Liver (tissue), 9 donors: ENCODE data around the gene ZDHHC24. TPM values are rescaled to one million over a fixed set of nuclear protein-coding genes. Genes with fewer than 3 reads are reported as not detected.

ENCODE experiments used
- DNase-seq: peaks from one replicate; pipeline ENCODE4 v3.0.0-alpha.2; 2017; ENCODE audit warnings: low spot score
- H3K27ac ChIP-seq, 2 donors: one replicate each; pipeline ENCODE4 v1.7.0; 2013; ENCODE audit warnings: inconsistent platforms in 2 of 2, low read length in 2 of 2, control low read depth in 1 of 2, low read depth in 1 of 2, mild to moderate bottlenecking in 1 of 2
- H3K27me3 ChIP-seq, 4 donors: one replicate each; pipeline versions ENCODE4 v1.6.1 to v1.7.0; 2013; ENCODE audit warnings: low read length in 3 of 4, inconsistent platforms in 1 of 4, mild to moderate bottlenecking in 1 of 4, moderate library complexity in 1 of 4; ENCODE audit not compliant: control insufficient read depth in 4 of 4, insufficient read depth in 4 of 4
- H3K36me3 ChIP-seq, 4 donors: one replicate each; pipeline versions ENCODE4 v1.6.1 to v1.7.0; 2013; ENCODE audit warnings: low read length in 3 of 4, mild to moderate bottlenecking in 3 of 4, low read depth in 1 of 4, moderate library complexity in 1 of 4; ENCODE audit not compliant: control insufficient read depth in 4 of 4, insufficient read depth in 3 of 4
- H3K4me1 ChIP-seq, 4 donors: one replicate each; pipeline versions ENCODE4 v1.6.1 to v1.7.0; 2013; ENCODE audit warnings: low read length in 3 of 4, mild to moderate bottlenecking in 3 of 4, moderate library complexity in 1 of 4; ENCODE audit not compliant: control insufficient read depth in 4 of 4, insufficient read depth in 4 of 4
- H3K4me3 ChIP-seq, 3 donors: one replicate each; pipeline versions ENCODE4 v1.6.1 to v1.7.0; 2013; ENCODE audit warnings: low read length in 3 of 3, control low read depth in 1 of 3, low read depth in 1 of 3, mild to moderate bottlenecking in 1 of 3
- H3K9ac ChIP-seq, 2 donors: one replicate each; pipeline ENCODE4 v1.7.0; 2013; ENCODE audit warnings: low read length in 2 of 2, mild to moderate bottlenecking in 2 of 2, moderate library complexity in 2 of 2, control low read depth in 1 of 2, low read depth in 1 of 2
- H3K9me3 ChIP-seq, 4 donors: one replicate each; pipeline versions ENCODE4 v1.6.1 to v1.7.0; 2013; ENCODE audit warnings: low read length in 3 of 4; ENCODE audit not compliant: control insufficient read depth in 4 of 4
- ATF3 ChIP-seq: IDR thresholded peaks from 2 replicates; pipeline ENCODE4 v1.6.1; 2016; ENCODE audit warnings: antibody characterized with exemption
- EGR1 ChIP-seq, 2 donors: IDR thresholded peaks; 2 replicates each; pipeline ENCODE4 v1.6.1; 2016 to 2018; ENCODE audit warnings: antibody characterized with exemption in 2 of 2, low read depth in 2 of 2
- FOXA1 ChIP-seq: IDR thresholded peaks from 2 replicates; pipeline ENCODE4 v1.6.1; 2016; ENCODE audit warnings: antibody characterized with exemption
- FOXA2 ChIP-seq: IDR thresholded peaks from 2 replicates; pipeline ENCODE4 v1.6.1; 2016; ENCODE audit warnings: antibody characterized with exemption
- GABPA ChIP-seq, 2 donors: IDR thresholded peaks in 1 of 2; conservative IDR thresholded peaks in 1 of 2; 2 replicates each; pipeline ENCODE4 v1.6.1; 2016; ENCODE audit warnings: antibody characterized with exemption in 2 of 2, mild to moderate bottlenecking in 1 of 2, moderate library complexity in 1 of 2
- HNF4A ChIP-seq, 2 donors: conservative IDR thresholded peaks; 2 replicates each; pipeline ENCODE4 v1.6.1; 2016; ENCODE audit warnings: antibody characterized with exemption in 2 of 2, mild to moderate bottlenecking in 2 of 2
- HNF4G ChIP-seq: IDR thresholded peaks from 2 replicates; pipeline ENCODE4 v1.6.1; 2016; ENCODE audit warnings: antibody characterized with exemption
- JUND ChIP-seq, 2 donors: IDR thresholded peaks; 2 replicates each; pipeline ENCODE4 v1.6.1; 2016; ENCODE audit warnings: antibody characterized with exemption in 2 of 2
- MAX ChIP-seq: IDR thresholded peaks from 2 replicates; pipeline ENCODE4 v1.6.1; 2016; ENCODE audit warnings: antibody characterized with exemption
- RXRA ChIP-seq, 2 donors: IDR thresholded peaks; 2 replicates each; pipeline ENCODE4 v1.6.1; 2017 to 2018; ENCODE audit warnings: antibody characterized with exemption in 2 of 2, mild to moderate bottlenecking in 1 of 2
- SP1 ChIP-seq: IDR thresholded peaks from 2 replicates; pipeline ENCODE4 v1.6.1; 2018; ENCODE audit warnings: antibody characterized with exemption, mild to moderate bottlenecking
- TAF1 ChIP-seq: conservative IDR thresholded peaks from 2 replicates; pipeline ENCODE4 v1.6.1; 2016; ENCODE audit warnings: antibody characterized with exemption, mild to moderate bottlenecking
- YY1 ChIP-seq: IDR thresholded peaks from 2 replicates; pipeline ENCODE4 v1.6.1; 2016; ENCODE audit warnings: antibody characterized with exemption, mild to moderate bottlenecking
- WGBS: extraction: QIAGEN DNeasy Blood & Tissue Kit; methylation state at CpG from one replicate; pipeline ENCODE4 v1.1.7; 2013; 5-methylcytosine and 5-hydroxymethylcytosine counted together
- polyA plus RNA-seq, 2 donors: library from polyadenylated mRNA; stranded (reverse) in 1 of 2; unstranded in 1 of 2; fragments of 200-250 nt in 1 of 2; fragments of >200 nt in 1 of 2; fragmentation: Nextera tagmentation in 1 of 2; extraction: Ambion mirVana in 1 of 2; gene quantifications; one replicate each; pipeline versions ENCODE4 v1.2.1 to v1.2.3, GENCODE V29; 2013 to 2015
- total RNA-seq, 2 donors: library from RNA; depleted of rRNA; stranded (reverse); fragments of >200 nt; gene quantifications; one replicate each; pipeline ENCODE4 v1.2.3, GENCODE V29; 2014
- TF ChIP-seq, protein P1 (sequence below): IDR thresholded peaks from 2 replicates; pipeline ENCODE4 v1.6.1; 2016; ENCODE audit warnings: antibody characterized with exemption, mild to moderate bottlenecking
- TF ChIP-seq, protein P2 (sequence below): fragments of 150-350 bp; IDR thresholded peaks from 2 replicates; pipeline ENCODE4 v1.5.1; 2017; ENCODE audit warnings: improper control_type of control experiment, low read depth, low read length; ENCODE audit not compliant: missing input control
- donor health status: healthy.
- donor health status: healthy.
- donor health status: healthy.
- donor health status: healthy.
- donor health status: healthy.

ZDHHC24 gene
- total and polyA plus RNA-seq, 4 donors = 4.1 to 6.4 (median 5.1) TPM

DNA sequence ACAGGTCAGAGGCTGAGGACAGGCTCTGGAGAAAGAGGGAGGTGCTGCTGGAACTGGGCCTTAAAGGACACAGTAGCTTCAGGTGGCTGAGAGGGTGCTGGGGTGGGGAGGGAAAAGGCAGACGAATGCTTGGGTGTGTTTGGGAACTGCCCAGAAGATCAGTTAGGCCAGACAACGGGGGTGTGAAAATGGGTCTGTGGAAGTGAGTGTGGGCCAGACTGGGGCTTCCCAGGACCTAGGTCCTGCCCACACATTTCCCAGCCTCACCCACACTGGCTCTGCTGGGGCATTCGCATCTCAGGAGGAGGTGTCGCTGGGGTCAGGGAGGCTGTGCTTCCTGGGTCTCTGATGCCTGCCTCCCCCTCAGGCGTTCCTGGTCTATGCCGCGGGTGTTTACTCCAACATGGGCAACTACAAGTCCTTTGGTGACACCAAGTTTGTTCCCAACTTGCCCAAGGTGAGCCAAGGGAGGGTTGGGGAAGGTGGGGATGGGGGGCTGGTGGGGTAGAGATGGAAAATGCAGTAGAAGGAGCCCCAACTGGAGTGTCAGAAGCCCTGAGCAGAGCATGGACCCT, 61.0 kb downstream of the ZDHHC24 start:
- H3K4me1 ChIP-seq = peaks cover 0 to 6% (median 5%) of the 10 kb centered on the region in 4 donors
- no peak overlapping the region for H3K9ac ChIP-seq
- no peak overlapping the region for H3K4me3 ChIP-seq
- TF ChIP-seq FOXA2 (no peak), HNF4A (conservative IDR thresholded peaks at IDR 0.05) (no peak), ATF3 (no peak), YY1 (no peak), MAX (no peak), EGR1 (IDR thresholded peaks at IDR 0.05; ENCODE audit: low read depth in 2 of 2) (no peak), HNF4G (no peak), TAF1 (no peak), SP1 (no peak)
- TF ChIP-seq, protein P1, sequence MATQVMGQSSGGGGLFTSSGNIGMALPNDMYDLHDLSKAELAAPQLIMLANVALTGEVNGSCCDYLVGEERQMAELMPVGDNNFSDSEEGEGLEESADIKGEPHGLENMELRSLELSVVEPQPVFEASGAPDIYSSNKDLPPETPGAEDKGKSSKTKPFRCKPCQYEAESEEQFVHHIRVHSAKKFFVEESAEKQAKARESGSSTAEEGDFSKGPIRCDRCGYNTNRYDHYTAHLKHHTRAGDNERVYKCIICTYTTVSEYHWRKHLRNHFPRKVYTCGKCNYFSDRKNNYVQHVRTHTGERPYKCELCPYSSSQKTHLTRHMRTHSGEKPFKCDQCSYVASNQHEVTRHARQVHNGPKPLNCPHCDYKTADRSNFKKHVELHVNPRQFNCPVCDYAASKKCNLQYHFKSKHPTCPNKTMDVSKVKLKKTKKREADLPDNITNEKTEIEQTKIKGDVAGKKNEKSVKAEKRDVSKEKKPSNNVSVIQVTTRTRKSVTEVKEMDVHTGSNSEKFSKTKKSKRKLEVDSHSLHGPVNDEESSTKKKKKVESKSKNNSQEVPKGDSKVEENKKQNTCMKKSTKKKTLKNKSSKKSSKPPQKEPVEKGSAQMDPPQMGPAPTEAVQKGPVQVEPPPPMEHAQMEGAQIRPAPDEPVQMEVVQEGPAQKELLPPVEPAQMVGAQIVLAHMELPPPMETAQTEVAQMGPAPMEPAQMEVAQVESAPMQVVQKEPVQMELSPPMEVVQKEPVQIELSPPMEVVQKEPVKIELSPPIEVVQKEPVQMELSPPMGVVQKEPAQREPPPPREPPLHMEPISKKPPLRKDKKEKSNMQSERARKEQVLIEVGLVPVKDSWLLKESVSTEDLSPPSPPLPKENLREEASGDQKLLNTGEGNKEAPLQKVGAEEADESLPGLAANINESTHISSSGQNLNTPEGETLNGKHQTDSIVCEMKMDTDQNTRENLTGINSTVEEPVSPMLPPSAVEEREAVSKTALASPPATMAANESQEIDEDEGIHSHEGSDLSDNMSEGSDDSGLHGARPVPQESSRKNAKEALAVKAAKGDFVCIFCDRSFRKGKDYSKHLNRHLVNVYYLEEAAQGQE = no peak
- TF ChIP-seq, protein P2, sequence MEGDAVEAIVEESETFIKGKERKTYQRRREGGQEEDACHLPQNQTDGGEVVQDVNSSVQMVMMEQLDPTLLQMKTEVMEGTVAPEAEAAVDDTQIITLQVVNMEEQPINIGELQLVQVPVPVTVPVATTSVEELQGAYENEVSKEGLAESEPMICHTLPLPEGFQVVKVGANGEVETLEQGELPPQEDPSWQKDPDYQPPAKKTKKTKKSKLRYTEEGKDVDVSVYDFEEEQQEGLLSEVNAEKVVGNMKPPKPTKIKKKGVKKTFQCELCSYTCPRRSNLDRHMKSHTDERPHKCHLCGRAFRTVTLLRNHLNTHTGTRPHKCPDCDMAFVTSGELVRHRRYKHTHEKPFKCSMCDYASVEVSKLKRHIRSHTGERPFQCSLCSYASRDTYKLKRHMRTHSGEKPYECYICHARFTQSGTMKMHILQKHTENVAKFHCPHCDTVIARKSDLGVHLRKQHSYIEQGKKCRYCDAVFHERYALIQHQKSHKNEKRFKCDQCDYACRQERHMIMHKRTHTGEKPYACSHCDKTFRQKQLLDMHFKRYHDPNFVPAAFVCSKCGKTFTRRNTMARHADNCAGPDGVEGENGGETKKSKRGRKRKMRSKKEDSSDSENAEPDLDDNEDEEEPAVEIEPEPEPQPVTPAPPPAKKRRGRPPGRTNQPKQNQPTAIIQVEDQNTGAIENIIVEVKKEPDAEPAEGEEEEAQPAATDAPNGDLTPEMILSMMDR = no peak
- H3K9me3 ChIP-seq = no peaks in the 10 kb centered on the region
- H3K36me3 ChIP-seq = peaks cover 0 to 31% (median 3%) of the 10 kb centered on the region in 4 donors
- H3K27me3 ChIP-seq = no peaks in the 10 kb centered on the region
- DNase-seq = no peak
- H3K27ac ChIP-seq = no peak overlapping the region
- WGBS = 91% methylated on average over 7 of the region's 7 CpGs

GRCh38 chr11:66480117-66480938, 65.5 kb downstream of the ZDHHC24 start, which contains the start of gene DPP3:
DPP3 (plus strand) TSS chr11:66480434; CDS start chr11:66482201, 1,767 bp downstream.
- H3K27me3 ChIP-seq = no peaks in the 10 kb centered on the region
- H3K4me3 ChIP-seq = peak within 1 kb of the TSS; percentile 70 to 88 (median 87)
- DNase-seq = peak; percentile 96
- peaks cover 0 to 10% (median 3%) of the 10 kb centered on the region in 4 donors for H3K36me3 ChIP-seq
- H3K9ac ChIP-seq = peak within 1 kb of the TSS; percentile 76 to 81
- TF ChIP-seq SP1 (peak; percentile 83), FOXA1 (no peak), MAX (peak; percentile 79), YY1 (peak; percentile 42), HNF4A (conservative IDR thresholded peaks at IDR 0.05) (peak in 1 of 2 donors; percentile 28), RXRA (IDR thresholded peaks at IDR 0.05) (peak; percentile 51 to 80), GABPA (IDR thresholded peaks at IDR 0.05 in 1 of 2, conservative IDR thresholded peaks at IDR 0.05 in 1 of 2) (peak; percentile 61 to 89), JUND (IDR thresholded peaks at IDR 0.05) (no peak)
- TF ChIP-seq, protein P1 = peak; percentile 60
- peaks cover 2 to 16% (median 13%) of the 10 kb centered on the region in 4 donors for H3K4me1 ChIP-seq
- WGBS = 1% methylated on average over 62 of the region's 62 CpGs
- peak within 1 kb of the TSS; percentile 78 to 87 for H3K27ac ChIP-seq
- H3K9me3 ChIP-seq = no peaks in the 10 kb centered on the region
